ENCODE data around the gene GNAL. TPM values are rescaled to one million over a fixed set of nuclear protein-coding genes. Genes with fewer than 3 reads are reported as not detected.

The GNAL gene
- total RNA-seq, 4 donors from 2014 or later, result 22.8 to 30.4 (median 26.5) TPM

- Histone ChIP-seq H3K27me3 (no peaks in the 10 kb centered on the region), H3K36me3 (no peaks in the 10 kb centered on the region), H3K27ac (no peak overlapping the region), H3K4me1 (no peaks in the 10 kb centered on the region), H3K9me3 (no peaks in the 10 kb centered on the region), H3K4me3 (replicated peaks in 1 of 3) (no peak overlapping the region)
- 78 to 85% methylated on average over 1 of the region's 1 CpG for WGBS, 2 donors
- intact Hi-C loops (cut with DNase I), result no loop called here
- DNase-seq, result no peak
- no peak for TF ChIP-seq POLR2A (IDR thresholded peaks at IDR 0.05)
- TF ChIP-seq, protein P1, sequence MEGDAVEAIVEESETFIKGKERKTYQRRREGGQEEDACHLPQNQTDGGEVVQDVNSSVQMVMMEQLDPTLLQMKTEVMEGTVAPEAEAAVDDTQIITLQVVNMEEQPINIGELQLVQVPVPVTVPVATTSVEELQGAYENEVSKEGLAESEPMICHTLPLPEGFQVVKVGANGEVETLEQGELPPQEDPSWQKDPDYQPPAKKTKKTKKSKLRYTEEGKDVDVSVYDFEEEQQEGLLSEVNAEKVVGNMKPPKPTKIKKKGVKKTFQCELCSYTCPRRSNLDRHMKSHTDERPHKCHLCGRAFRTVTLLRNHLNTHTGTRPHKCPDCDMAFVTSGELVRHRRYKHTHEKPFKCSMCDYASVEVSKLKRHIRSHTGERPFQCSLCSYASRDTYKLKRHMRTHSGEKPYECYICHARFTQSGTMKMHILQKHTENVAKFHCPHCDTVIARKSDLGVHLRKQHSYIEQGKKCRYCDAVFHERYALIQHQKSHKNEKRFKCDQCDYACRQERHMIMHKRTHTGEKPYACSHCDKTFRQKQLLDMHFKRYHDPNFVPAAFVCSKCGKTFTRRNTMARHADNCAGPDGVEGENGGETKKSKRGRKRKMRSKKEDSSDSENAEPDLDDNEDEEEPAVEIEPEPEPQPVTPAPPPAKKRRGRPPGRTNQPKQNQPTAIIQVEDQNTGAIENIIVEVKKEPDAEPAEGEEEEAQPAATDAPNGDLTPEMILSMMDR (IDR thresholded peaks at IDR 0.05), result no peak
Measured at GRCh38 chr18:11798271-11798670, 109.2 kb downstream of the GNAL start.

DNA sequence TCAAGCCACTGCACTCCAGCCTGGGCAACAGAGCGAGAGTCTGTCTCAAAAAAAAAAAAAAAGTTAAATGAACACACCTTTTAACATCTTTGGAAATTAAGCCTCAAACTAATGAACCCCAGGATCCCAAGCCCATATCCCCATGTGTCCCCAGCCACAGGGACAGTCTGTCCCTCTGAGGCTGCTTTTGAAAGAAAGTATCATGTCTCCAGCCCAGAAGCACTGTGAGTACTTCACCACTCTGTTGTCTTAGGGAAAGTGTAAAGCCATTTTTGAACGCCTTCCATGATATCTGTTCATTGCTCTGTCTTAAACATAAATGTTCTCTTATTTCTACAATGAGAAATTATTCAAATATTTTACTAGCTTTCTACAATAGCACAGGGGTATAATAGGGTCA, 110.0 kb downstream of the GNAL start:
- no peaks in the 10 kb centered on the region for H3K9me3 ChIP-seq
- H3K27ac ChIP-seq, result no peak overlapping the region
- H3K4me3 ChIP-seq (replicated peaks in 1 of 3), result no peak overlapping the region
- DNase-seq, result no peak
- intact Hi-C loops (cut with DNase I), result no loop called here
- 87% methylated on average over 2 of the region's 2 CpGs for WGBS, 2 donors
- H3K36me3 ChIP-seq, result no peaks in the 10 kb centered on the region
- H3K4me1 ChIP-seq, result no peaks in the 10 kb centered on the region
- TF ChIP-seq, protein P1 (IDR thresholded peaks at IDR 0.05), result no peak
- no peak for TF ChIP-seq POLR2A (IDR thresholded peaks at IDR 0.05)
- no peaks in the 10 kb centered on the region for H3K27me3 ChIP-seq

- intact Hi-C loops (cut with DNase I), result no loop called here
Measured at GRCh38 chr18:11800566-11801334, 111.7 kb downstream of the GNAL start.

GRCh38 chr18:11801573-11801972, 112.5 kb downstream of the GNAL start:
- no peak for DNase-seq
- TF ChIP-seq, protein P1 (IDR thresholded peaks at IDR 0.05), result no peak
- no peak for TF ChIP-seq POLR2A (IDR thresholded peaks at IDR 0.05)
- intact Hi-C loops (cut with DNase I), result no loop called here
- Histone ChIP-seq H3K4me1 (no peaks in the 10 kb centered on the region), H3K9me3 (no peaks in the 10 kb centered on the region), H3K27ac (no peak overlapping the region), H3K4me3 (replicated peaks in 1 of 3) (no peak overlapping the region), H3K36me3 (no peaks in the 10 kb centered on the region), H3K27me3 (no peaks in the 10 kb centered on the region)
- 91 to 93% methylated on average over 4 of the region's 4 CpGs for WGBS, 2 donors

More at GRCh38 chr18:11800566-11801334, 111.7 kb downstream of the GNAL start:
- no peaks in the 10 kb centered on the region for H3K9me3 ChIP-seq
- H3K27ac ChIP-seq, result no peak overlapping the region
- TF ChIP-seq, protein P1 (IDR thresholded peaks at IDR 0.05), result no peak
- no peak for TF ChIP-seq POLR2A (IDR thresholded peaks at IDR 0.05)
- H3K4me1 ChIP-seq, result no peaks in the 10 kb centered on the region
- DNase-seq, result no peak
- no peaks in the 10 kb centered on the region for H3K36me3 ChIP-seq
- H3K4me3 ChIP-seq (replicated peaks in 1 of 3), result no peak overlapping the region
- WGBS, 2 donors, result 92 to 94% methylated on average over 5 of the region's 5 CpGs
- H3K27me3 ChIP-seq, result no peaks in the 10 kb centered on the region

- H3K9me3 ChIP-seq, result no peaks in the 10 kb centered on the region
- DNase-seq, result no peak
- H3K27me3 ChIP-seq, result no peaks in the 10 kb centered on the region
- TF ChIP-seq, protein P1 (IDR thresholded peaks at IDR 0.05), result no peak
- TF ChIP-seq POLR2A (IDR thresholded peaks at IDR 0.05), result no peak
- intact Hi-C loops (cut with DNase I), result no loop called here
- 93% methylated on average over 6 of the region's 6 CpGs for WGBS, 2 donors
- no peaks in the 10 kb centered on the region for H3K36me3 ChIP-seq
- no peaks in the 10 kb centered on the region for H3K4me1 ChIP-seq
- H3K4me3 ChIP-seq (replicated peaks in 1 of 3), result no peak overlapping the region
- no peak overlapping the region for H3K27ac ChIP-seq
Measured at GRCh38 chr18:11802158-11802557, 113.1 kb downstream of the GNAL start.

Measured in thyroid gland (tissue), 4 donors.